T1000 (cell line): ENCODE data around the gene OR5T1.

ENCODE experiments used
- DNase-seq: peaks from one replicate; lab custom pipeline; 2025; ENCODE audit warnings: mixed read lengths; lab: John Stamatoyannopoulos, UW

The OR5T1 gene

GRCh38 chr11:56273854-56274253 lies at the start of gene OR5T1:
Gene OR5T1 (plus strand): TSS chr11:56274154. CDS start chr11:56275639, 1,485 bp downstream.
- no peak for DNase-seq

GRCh38 chr11:56234155-56234554 lies 39.8 kb upstream of the OR5T1 start, which contains the start of gene OR5T2:
Gene OR5T2 (minus strand): TSS chr11:56234255. CDS start chr11:56233062, 1,193 bp downstream.
- no peak for DNase-seq

- DNase-seq, result no peak
Observed at GRCh38 chr11:56251954-56252353, 22.0 kb upstream of the OR5T1 start, which contains the start of gene OR5T3. Gene OR5T3 (plus strand): TSS chr11:56252254. CDS start chr11:56252254, 0 bp downstream.

- no peak for DNase-seq
Observed at GRCh38 chr11:56271092-56271491, 2.9 kb upstream of the OR5T1 start.

- DNase-seq, result no peak
Observed at GRCh38 chr11:56292154-56292553, 18.2 kb downstream of the OR5T1 start, which contains the start of gene OR8H1. Gene OR8H1 (minus strand): TSS chr11:56292254. CDS start chr11:56291062, 1,192 bp downstream.

GRCh38 chr11:56296898-56297297 lies 22.9 kb downstream of the OR5T1 start:
- no peak for DNase-seq

GRCh38 chr11:56307836-56308235 lies 33.9 kb downstream of the OR5T1 start:
- no peak for DNase-seq

- DNase-seq, result no peak
Observed at GRCh38 chr11:56314844-56315243, 40.9 kb downstream of the OR5T1 start, which contains the start of gene OR8K3. Gene OR8K3 (plus strand): TSS chr11:56315144. CDS start chr11:56318307, 3,163 bp downstream.
